HPDE6-E6E7 (cell line): Measurements from ENCODE around the gene PCDHB15.
A peak's percentile ranks its signal among the peaks of the same experiment; 100 is the strongest.
"Not testable (repeated sequence)": the region's sequence is repeated elsewhere in the genome, so short reads cannot be mapped to it uniquely, and the experiment has no call there.

Experiments
- DNase-seq: peaks from one replicate; pipeline ENCODE4 v3.0.0; 2011; ENCODE audit warnings: missing footprints; ENCODE audit errors: extremely low spot score

PCDHB15 gene

DNA sequence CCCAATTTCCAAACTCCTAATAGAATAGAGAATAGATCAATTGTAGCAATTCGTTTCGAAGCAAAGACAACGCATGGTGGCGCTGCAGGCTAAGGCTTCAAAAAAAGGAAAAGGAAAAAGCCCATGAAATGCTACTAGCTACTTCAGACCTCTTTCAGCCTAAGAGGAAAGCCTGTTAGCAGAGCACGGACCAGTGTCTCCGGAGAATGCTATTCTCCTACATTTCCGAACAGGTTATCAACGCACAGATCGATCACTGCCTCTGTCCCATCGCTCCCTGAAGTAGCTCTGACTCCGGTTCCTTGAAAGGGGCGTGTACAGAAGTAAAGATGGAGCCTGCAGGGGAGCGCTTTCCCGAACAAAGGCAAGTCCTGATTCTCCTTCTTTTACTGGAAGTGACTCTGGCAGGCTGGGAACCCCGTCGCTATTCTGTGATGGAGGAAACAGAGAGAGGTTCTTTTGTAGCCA is at the start of gene PCDHB15:
PCDHB15 (plus strand) TSS at position 146 of the 468 bp plus-strand sequence; CDS start at position 330, 184 bp downstream.
- no peak for DNase-seq

GRCh38 chr5:141196363-141196762 is 48.8 kb upstream of the PCDHB15 start:
- DNase-seq: no peak

DNA sequence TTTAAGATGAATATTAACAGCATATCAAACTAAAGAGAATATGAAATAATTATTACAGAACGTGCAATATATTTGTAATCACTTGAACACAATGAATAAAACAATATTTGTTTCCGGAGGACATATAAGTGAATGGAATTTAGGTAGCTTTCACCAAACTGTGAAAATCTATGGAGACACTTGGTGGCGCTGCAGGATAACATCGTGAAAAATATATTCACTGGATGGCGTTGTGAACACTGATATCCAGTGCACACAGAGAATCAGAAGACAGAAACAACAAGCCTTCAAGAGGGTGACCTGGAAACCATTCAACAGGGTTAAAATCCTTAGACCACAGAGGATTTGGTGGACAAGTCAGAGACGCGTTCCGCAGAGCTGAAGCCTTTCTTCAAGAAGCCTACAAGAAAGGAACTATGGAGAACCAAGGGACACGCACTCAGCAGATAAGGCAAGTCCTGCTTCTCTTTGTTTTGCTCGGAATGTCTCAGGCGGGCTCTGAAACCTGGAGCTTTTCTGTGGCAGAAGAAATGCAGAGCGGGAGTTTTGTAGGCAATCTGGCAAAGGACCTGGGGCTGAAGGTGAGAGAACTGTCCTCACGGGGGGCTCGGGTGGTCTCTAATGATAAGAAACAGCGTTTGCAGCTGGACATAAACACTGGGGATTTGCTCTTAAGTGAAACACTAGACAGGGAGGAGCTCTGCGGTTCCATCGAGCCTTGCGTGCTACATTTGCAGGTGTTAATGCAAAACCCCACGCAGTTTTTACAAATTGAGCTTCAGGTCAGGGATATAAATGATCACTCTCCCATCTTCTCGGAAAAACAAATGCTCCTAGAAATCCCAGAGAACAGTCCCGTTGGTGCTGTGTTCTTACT is 45.6 kb upstream of the PCDHB15 start, which contains the start of gene PCDHB11:
PCDHB11 (plus strand) TSS at position 269 of the 877 bp plus-strand sequence; CDS start at position 417, 148 bp downstream.
- no peak for DNase-seq

- not testable (repeated sequence) for DNase-seq
Observed at GRCh38 chr5:141201126-141201525, 44.1 kb upstream of the PCDHB15 start.

- DNase-seq: not testable (repeated sequence)
Observed at GRCh38 chr5:141201646-141202045, 43.5 kb upstream of the PCDHB15 start.

DNA sequence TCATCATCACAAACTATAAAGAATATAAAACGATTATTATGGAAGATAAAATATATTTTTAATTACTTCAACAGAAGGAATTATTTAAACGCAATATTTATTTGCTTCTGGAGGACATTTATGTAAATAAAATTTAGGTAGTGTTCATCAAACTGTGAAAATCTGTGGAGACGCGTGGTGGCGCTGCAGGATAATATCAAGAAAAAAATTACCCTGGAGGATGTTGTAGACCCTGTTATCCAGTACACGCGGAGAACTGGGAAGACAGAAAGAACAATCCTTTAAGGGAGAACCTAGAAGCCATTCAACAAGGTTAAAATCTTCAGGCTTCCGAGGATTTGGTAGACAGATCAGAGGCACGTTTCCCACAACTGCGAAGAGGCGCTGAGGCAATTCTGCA is 36.7 kb upstream of the PCDHB15 start, which contains the start of gene PCDHB12:
PCDHB12 (plus strand) TSS at position 242 of the 400 bp plus-strand sequence. CDS start 189 bp downstream, outside the sequence.
- no peak for DNase-seq

GRCh38 chr5:141210281-141210680 is 34.9 kb upstream of the PCDHB15 start:
- DNase-seq: not testable (repeated sequence)

DNA sequence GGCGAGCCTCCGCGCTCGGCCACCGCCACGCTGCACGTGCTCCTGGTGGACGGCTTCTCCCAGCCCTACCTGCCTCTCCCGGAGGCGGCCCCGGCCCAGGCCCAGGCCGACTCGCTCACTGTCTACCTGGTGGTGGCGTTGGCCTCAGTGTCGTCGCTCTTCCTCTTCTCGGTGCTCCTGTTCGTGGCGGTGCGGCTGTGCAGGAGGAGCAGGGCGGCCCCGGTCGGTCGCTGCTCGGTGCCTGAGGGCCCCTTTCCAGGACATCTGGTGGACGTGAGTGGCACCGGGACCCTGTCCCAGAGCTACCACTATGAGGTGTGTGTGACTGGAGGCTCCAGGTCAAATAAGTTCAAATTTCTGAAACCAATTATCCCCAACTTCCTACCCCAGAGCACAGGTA is 34.3 kb upstream of the PCDHB15 start:
- DNase-seq: not testable (repeated sequence)

DNA sequence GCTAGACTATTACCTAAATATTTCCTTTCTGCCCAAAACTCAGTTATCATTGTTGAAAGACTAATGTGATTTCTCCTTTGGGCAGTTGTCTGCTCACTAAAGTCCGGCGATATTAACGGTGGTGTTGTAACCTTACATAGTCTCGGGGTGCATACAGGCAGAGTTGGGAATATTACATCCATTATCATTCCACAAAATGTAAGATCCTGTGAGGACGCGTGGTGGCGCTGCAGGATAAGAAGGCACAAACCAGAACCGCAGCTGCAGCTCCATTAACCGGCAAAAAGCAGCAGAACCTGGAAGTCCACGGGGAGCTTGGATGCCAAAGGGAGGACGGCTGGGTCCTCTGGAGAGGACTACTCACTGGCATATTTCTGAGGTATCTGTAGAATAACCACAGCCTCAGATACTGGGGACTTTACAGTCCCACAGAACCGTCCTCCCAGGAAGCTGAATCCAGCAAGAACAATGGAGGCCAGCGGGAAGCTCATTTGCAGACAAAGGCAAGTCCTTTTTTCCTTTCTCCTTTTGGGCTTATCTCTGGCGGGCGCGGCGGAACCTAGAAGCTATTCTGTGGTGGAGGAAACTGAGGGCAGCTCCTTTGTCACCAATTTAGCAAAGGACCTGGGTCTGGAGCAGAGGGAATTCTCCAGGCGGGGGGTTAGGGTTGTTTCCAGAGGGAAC is 31.4 kb upstream of the PCDHB15 start, which contains the start of gene PCDHB13:
PCDHB13 (plus strand) TSS at position 264 of the 684 bp plus-strand sequence; CDS start at position 469, 205 bp downstream.
- DNase-seq: not testable (repeated sequence)

GRCh38 chr5:141214583-141214982 is 30.6 kb upstream of the PCDHB15 start:
- not testable (repeated sequence) for DNase-seq

DNA sequence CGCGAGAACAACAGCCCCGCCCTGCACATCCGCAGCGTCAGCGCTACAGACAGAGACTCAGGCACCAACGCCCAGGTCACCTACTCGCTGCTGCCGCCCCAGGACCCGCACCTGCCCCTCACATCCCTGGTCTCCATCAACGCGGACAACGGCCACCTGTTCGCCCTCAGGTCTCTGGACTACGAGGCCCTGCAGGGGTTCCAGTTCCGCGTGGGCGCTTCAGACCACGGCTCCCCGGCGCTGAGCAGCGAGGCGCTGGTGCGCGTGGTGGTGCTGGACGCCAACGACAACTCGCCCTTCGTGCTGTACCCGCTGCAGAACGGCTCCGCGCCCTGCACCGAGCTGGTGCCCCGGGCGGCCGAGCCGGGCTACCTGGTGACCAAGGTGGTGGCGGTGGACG is 29.7 kb upstream of the PCDHB15 start:
- not testable (repeated sequence) for DNase-seq

DNA sequence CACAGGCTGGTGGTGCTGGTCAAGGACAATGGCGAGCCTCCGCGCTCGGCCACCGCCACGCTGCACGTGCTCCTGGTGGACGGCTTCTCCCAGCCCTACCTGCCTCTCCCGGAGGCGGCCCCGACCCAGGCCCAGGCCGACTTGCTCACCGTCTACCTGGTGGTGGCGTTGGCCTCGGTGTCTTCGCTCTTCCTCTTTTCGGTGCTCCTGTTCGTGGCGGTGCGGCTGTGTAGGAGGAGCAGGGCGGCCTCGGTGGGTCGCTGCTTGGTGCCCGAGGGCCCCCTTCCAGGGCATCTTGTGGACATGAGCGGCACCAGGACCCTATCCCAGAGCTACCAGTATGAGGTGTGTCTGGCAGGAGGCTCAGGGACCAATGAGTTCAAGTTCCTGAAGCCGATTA is 29.2 kb upstream of the PCDHB15 start:
- DNase-seq: not testable (repeated sequence)

DNA sequence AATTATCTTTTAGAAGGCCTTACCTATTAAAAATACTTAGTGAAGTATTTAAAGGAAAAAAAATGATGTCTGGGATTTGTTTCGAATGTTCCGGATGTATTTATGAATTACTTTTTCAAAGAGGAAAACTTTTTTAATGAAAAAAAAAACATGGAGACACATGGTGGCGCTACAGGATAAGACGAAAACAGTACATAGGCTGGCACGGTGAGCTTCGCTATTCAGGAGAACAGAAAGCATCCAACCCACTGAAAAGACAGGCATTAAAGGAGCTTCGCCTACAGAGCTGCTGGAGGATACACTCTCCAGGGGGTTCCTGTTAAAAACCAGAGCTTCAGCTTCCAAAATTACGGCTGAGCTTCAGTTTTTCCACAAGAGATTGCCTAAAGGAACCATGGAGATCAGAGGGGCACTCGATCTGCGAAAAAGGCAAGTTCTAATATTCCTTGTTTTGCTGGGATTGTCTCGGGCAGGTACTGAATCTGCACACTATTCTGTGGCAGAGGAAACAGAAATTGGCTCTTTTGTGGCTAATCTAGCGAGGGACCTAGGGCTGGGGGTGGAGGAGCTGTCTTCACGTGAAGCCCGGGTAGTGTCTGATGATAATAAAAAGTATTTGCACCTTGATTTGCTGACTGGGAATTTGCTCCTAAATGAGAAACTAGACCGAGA is 21.9 kb upstream of the PCDHB15 start, which contains the start of gene PCDHB14:
PCDHB14 (plus strand) TSS at position 232 of the 672 bp plus-strand sequence; CDS start at position 395, 163 bp downstream.
- peak; percentile 49 for DNase-seq

GRCh38 chr5:141224844-141225243 is 20.4 kb upstream of the PCDHB15 start:
- DNase-seq: not testable (repeated sequence)

DNA sequence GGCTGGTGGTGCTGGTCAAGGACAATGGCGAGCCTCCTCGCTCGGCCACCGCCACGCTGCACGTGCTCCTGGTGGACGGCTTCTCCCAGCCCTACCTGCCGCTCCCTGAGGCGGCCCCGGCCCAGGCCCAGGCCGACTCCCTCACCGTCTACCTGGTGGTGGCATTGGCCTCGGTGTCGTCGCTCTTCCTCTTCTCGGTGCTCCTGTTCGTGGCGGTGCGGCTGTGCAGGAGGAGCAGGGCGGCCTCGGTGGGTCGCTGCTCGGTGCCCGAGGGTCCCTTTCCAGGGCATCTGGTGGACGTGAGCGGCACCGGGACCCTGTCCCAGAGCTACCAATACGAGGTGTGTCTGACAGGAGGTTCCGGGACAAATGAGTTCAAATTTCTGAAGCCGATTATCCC is 19.8 kb upstream of the PCDHB15 start:
- DNase-seq: not testable (repeated sequence)

GRCh38 chr5:141234109-141234667 is 11.0 kb upstream of the PCDHB15 start:
- no peak for DNase-seq

DNA sequence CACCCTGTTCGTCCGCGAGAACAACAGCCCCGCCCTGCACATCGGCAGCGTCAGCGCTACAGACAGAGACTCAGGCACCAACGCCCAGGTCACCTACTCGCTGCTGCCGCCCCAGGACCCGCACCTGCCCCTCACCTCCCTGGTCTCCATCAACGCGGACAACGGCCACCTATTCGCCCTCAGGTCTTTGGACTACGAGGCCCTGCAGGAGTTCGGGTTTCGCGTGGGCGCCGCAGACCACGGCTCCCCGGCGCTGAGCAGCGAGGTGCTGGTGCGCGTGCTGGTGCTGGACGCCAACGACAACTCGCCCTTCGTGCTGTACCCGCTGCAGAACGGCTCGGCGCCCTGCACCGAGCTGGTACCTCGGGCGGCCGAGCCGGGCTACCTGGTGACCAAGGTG is 9.3 kb upstream of the PCDHB15 start:
- DNase-seq: not testable (repeated sequence)

GRCh38 chr5:141236516-141237313 is 8.5 kb upstream of the PCDHB15 start:
- DNase-seq: no peak

GRCh38 chr5:141241496-141241895 is 3.7 kb upstream of the PCDHB15 start:
- DNase-seq: no peak

DNA sequence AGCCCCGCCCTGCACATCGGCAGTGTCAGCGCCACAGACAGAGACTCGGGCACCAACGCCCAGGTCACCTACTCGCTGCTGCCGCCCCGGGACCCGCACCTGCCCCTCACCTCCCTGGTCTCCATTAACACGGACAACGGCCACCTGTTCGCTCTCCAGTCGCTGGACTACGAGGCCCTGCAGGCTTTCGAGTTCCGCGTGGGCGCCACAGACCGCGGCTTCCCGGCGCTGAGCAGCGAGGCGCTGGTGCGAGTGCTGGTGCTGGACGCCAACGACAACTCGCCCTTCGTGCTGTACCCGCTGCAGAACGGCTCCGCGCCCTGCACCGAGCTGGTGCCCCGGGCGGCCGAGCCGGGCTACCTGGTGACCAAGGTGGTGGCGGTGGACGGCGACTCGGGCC is 1.8 kb downstream of the PCDHB15 start:
- not testable (repeated sequence) for DNase-seq
